IMR-90 (cell line): ENCODE measurements around the gene ESAM. TPM values are rescaled to one million over a fixed set of nuclear protein-coding genes. Genes with fewer than 3 reads are reported as not detected.

ENCODE experiments used
- ATAC-seq: fragments of 200-7000 bp; cut with Tn5 transposase; 2 replicates; pipeline ENCODE4 v1.9.1; 2020; ENCODE audit warnings: low read depth, mild to moderate bottlenecking, moderate library complexity
- BruUV-seq: library from RNA; stranded (reverse); fragments of 400-500 nt; replicated peaks from 2 replicates; lab custom pipeline; 2021; lab: Mats Ljungman, UMichigan
- CTCF ChIA-PET: fragments of 300-600 bp; formaldehyde crosslinking; extraction: SDS; loops from one replicate; lab custom pipeline; 2021; ENCODE audit warnings: antibody characterized with exemption; lab: Yijun Ruan, JAX
- POLR2A ChIA-PET: fragments of 300-600 bp; sonication (Branson Sonifier 250); formaldehyde crosslinking; loops from one replicate; lab custom pipeline; 2022; ENCODE audit warnings: antibody characterized with exemption; ENCODE audit not compliant: unreplicated experiment; lab: Charles Lee
- DNase-seq: peaks from one replicate; pipeline ENCODE4 v3.0.0; 2013
- H2AFZ ChIP-seq: replicated peaks from 2 replicates; pipeline ENCODE3; 2013; ENCODE audit warnings: low read length, mild to moderate bottlenecking; ENCODE audit not compliant: poor library complexity
- H2AK5ac ChIP-seq: 2 replicates; pipeline ENCODE4 v1.6.1; 2013; ENCODE audit warnings: low read depth, low read length, inconsistent platforms
- H2AK9ac ChIP-seq: replicated peaks from 2 replicates; pipeline ENCODE3; 2013; ENCODE audit warnings: mild to moderate bottlenecking, low read depth, low read length, moderate library complexity; ENCODE audit not compliant: poor library complexity
- H2BK120ac ChIP-seq: 2 replicates; pipeline ENCODE4 v1.6.1; 2013; ENCODE audit warnings: low read depth, low read length, inconsistent platforms
- H2BK15ac ChIP-seq: 3 replicates; pipeline ENCODE4 v1.6.1; 2013; ENCODE audit warnings: low read depth, low read length, inconsistent platforms
- H2BK20ac ChIP-seq: 2 replicates; pipeline ENCODE4 v1.6.1; 2013; ENCODE audit warnings: low read depth, mild to moderate bottlenecking, inconsistent platforms, low read length, moderate library complexity
- H2BK5ac ChIP-seq: 2 replicates; pipeline ENCODE4 v1.6.1; 2013; ENCODE audit warnings: mild to moderate bottlenecking, low read depth, low read length, inconsistent platforms; ENCODE audit not compliant: poor library complexity, severe bottlenecking
- H3K14ac ChIP-seq: replicated peaks from 2 replicates; pipeline ENCODE4 v1.6.1; 2013; ENCODE audit warnings: low read depth, low read length, inconsistent platforms
- H3K18ac ChIP-seq: 2 replicates; pipeline ENCODE4 v1.6.1; 2013; ENCODE audit warnings: low read depth, low read length, control low read depth
- H3K23ac ChIP-seq: 2 replicates; pipeline ENCODE4 v1.6.1; 2013; ENCODE audit warnings: low read depth, low read length, inconsistent platforms
- H3K27ac ChIP-seq: 2 replicates; pipeline ENCODE4 v1.5.1; 2013; ENCODE audit warnings: mild to moderate bottlenecking, control low read depth, low read length; ENCODE audit not compliant: insufficient read depth
- H3K27me3 ChIP-seq: 2 replicates; pipeline ENCODE4 v1.6.1; 2013; ENCODE audit warnings: low read length; ENCODE audit not compliant: control insufficient read depth, insufficient read depth
- H3K36me3 ChIP-seq: 2 replicates; pipeline ENCODE4 v1.6.1; 2013; ENCODE audit warnings: low read length, mixed read lengths; ENCODE audit not compliant: control insufficient read depth, insufficient read depth
- H3K4ac ChIP-seq: 2 replicates; pipeline ENCODE4 v1.6.1; 2013; ENCODE audit warnings: low read depth, low read length, inconsistent platforms
- H3K4me1 ChIP-seq: 2 replicates; pipeline ENCODE4 v1.6.1; 2013; ENCODE audit warnings: low read length, mixed read lengths; ENCODE audit not compliant: control insufficient read depth, insufficient read depth
- H3K4me2 ChIP-seq: 2 replicates; pipeline ENCODE4 v1.6.1; 2013; ENCODE audit warnings: low read depth, mild to moderate bottlenecking, control low read depth, low read length, moderate library complexity
- H3K4me3 ChIP-seq: 2 replicates; pipeline ENCODE4 v1.5.1; 2013; ENCODE audit warnings: low read depth, mild to moderate bottlenecking, control low read depth, low read length, moderate library complexity; ENCODE audit not compliant: insufficient read depth
- H3K56ac ChIP-seq: 2 replicates; pipeline ENCODE4 v1.6.1; 2013; ENCODE audit warnings: low read length, inconsistent platforms; ENCODE audit not compliant: insufficient read depth; ENCODE audit errors: extremely low read depth
- H3K79me1 ChIP-seq, 2 experiments: 2 replicates each; pipeline ENCODE4 v1.6.1; 2013; ENCODE audit warnings: low read length in 2 of 2, inconsistent platforms in 1 of 2, low read depth in 1 of 2
- H3K9ac ChIP-seq: 2 replicates; pipeline ENCODE4 v1.6.1; 2013; ENCODE audit warnings: low read depth, low read length, control low read depth
- H3K9me1 ChIP-seq: 2 replicates; pipeline ENCODE4 v1.6.1; 2013; ENCODE audit warnings: low read length, inconsistent platforms; ENCODE audit not compliant: insufficient read depth
- H3K9me3 ChIP-seq: 2 replicates; pipeline ENCODE4 v1.6.1; 2013; ENCODE audit warnings: low read length; ENCODE audit not compliant: control insufficient read depth, insufficient read depth
- H4K20me1 ChIP-seq: 2 replicates; pipeline ENCODE4 v1.6.1; 2013; ENCODE audit warnings: low read length, inconsistent platforms; ENCODE audit not compliant: insufficient read depth
- H4K5ac ChIP-seq: 2 replicates; pipeline ENCODE4 v1.6.1; 2013; ENCODE audit warnings: mild to moderate bottlenecking, low read depth, low read length, control low read depth
- H4K8ac ChIP-seq, 2 experiments: 2 replicates each; pipeline ENCODE4 v1.6.1; 2013; ENCODE audit warnings: low read depth in 2 of 2, low read length in 2 of 2, control low read depth in 1 of 2, inconsistent platforms in 1 of 2
- H4K91ac ChIP-seq: 2 replicates; pipeline ENCODE4 v1.6.1; 2013; ENCODE audit warnings: low read depth, low read length, inconsistent platforms; ENCODE audit not compliant: insufficient read depth
- BHLHE40 ChIP-seq: fragments of 150-350 bp; IDR thresholded peaks from 2 replicates; pipeline ENCODE4 v1.6.1; 2016; ENCODE audit warnings: mild to moderate bottlenecking, low read depth, low read length
- CEBPB ChIP-seq: IDR thresholded peaks from 2 replicates; pipeline ENCODE4 v1.6.1; 2012; ENCODE audit warnings: low read depth, low read length, improper control_type of control experiment
- CHD1 ChIP-seq: IDR thresholded peaks from 2 replicates; pipeline ENCODE4 v1.6.1; 2012; ENCODE audit warnings: low read depth, low read length, improper control_type of control experiment
- CTCF ChIP-seq: conservative IDR thresholded peaks from 2 replicates; pipeline ENCODE4 v1.5.1; 2012; ENCODE audit warnings: mild to moderate bottlenecking, low read depth, low read length, improper control_type of control experiment
- ELK1 ChIP-seq: fragments of 150-350 bp; IDR thresholded peaks from 2 replicates; pipeline ENCODE4 v1.6.1; 2016; ENCODE audit warnings: low read depth, mild to moderate bottlenecking, low read length, moderate library complexity, borderline replicate concordance
- FOS ChIP-seq: fragments of 150-350 bp; IDR thresholded peaks from 2 replicates; pipeline ENCODE4 v1.6.1; 2016; ENCODE audit warnings: low read depth, low read length
- MAFK ChIP-seq: IDR thresholded peaks from 2 replicates; pipeline ENCODE4 v1.6.1; 2012; ENCODE audit warnings: low read depth, low read length, improper control_type of control experiment
- MAZ ChIP-seq: IDR thresholded peaks from 2 replicates; pipeline ENCODE4 v1.6.1; 2012; ENCODE audit warnings: low read depth, mild to moderate bottlenecking, low read length, improper control_type of control experiment, moderate library complexity, borderline replicate concordance
- MXI1 ChIP-seq: IDR thresholded peaks from 2 replicates; pipeline ENCODE4 v1.6.1; 2012; ENCODE audit warnings: low read depth, mild to moderate bottlenecking, low read length, moderate library complexity, borderline replicate concordance
- NFE2L2 ChIP-seq: fragments of 150-350 bp; IDR thresholded peaks from 2 replicates; pipeline ENCODE4 v1.6.1; 2016; ENCODE audit warnings: low read depth, mild to moderate bottlenecking, low read length
- POLR2A ChIP-seq: IDR thresholded peaks from 2 replicates; pipeline ENCODE4 v1.6.1; 2012; ENCODE audit warnings: mild to moderate bottlenecking, low read depth, low read length
- RAD21 ChIP-seq: IDR thresholded peaks from 2 replicates; pipeline ENCODE4 v1.6.1; 2012; ENCODE audit warnings: low read length, improper control_type of control experiment
- RCOR1 ChIP-seq: IDR thresholded peaks from 2 replicates; pipeline ENCODE4 v1.6.1; 2012; ENCODE audit warnings: mild to moderate bottlenecking, low read length, improper control_type of control experiment; ENCODE audit not compliant: insufficient replicate concordance
- RFX5 ChIP-seq: IDR thresholded peaks from 2 replicates; pipeline ENCODE4 v1.8.0; 2012; ENCODE audit warnings: low read depth, mild to moderate bottlenecking, low read length, moderate library complexity
- SMC3 ChIP-seq: fragments of 150-350 bp; IDR thresholded peaks from 2 replicates; pipeline ENCODE4 v1.6.1; 2016; ENCODE audit warnings: low read depth, mild to moderate bottlenecking, antibody characterized with exemption, low read length, moderate library complexity
- USF2 ChIP-seq: fragments of 150-350 bp; IDR thresholded peaks from 2 replicates; pipeline ENCODE4 v1.6.1; 2017; ENCODE audit warnings: mild to moderate bottlenecking, antibody characterized with exemption, low read length, low read depth
- WGBS, 2 experiments: methylation state at CpG; one replicate each; pipeline versions ENCODE4 v1.1.5 to v1.1.7; 2013; ENCODE audit warnings: missing lambda C conversion rate in 2 of 2; ENCODE audit not compliant: insufficient read length in 1 of 2; ENCODE audit errors: extremely low coverage in 2 of 2; 5-methylcytosine and 5-hydroxymethylcytosine counted together
- dilution Hi-C: fragments of 300-500 bp; cut with HindIII; formaldehyde crosslinking; loops from one replicate; pipeline ENCODE4 v1.14.3; 2018; ENCODE audit warnings: low sequenced_read_pairs; ENCODE audit not compliant: unreplicated experiment
- in situ Hi-C: fragments of 300-500 bp; cut with MboI; formaldehyde crosslinking; loops from 3 replicates; pipeline ENCODE4 v1.14.3; 2019; ENCODE audit warnings: low sequenced_read_pairs, inconsistent platforms, mixed read lengths
- intact Hi-C: fragments of 100-400 bp; cut with micrococcal nuclease; formaldehyde crosslinking; loops from 2 replicates; pipeline ENCODE4 v1.10.0; 2022
- polyA plus RNA-seq, 3 experiments: library from polyadenylated mRNA; depleted of rRNA; stranded (reverse); fragments of >200 nt; gene quantifications; 2 replicates each; pipeline ENCODE4 v1.2.3, GENCODE V29; 2012; ENCODE audit warnings: low replicate concordance in 1 of 3
- total RNA-seq: library from RNA; depleted of rRNA; stranded (reverse); fragments of >200 nt; gene quantifications from 2 replicates; pipeline ENCODE4 v1.2.3, GENCODE V29; 2012

The ESAM gene
- total and polyA plus RNA-seq, 2 of the 4 experiments (the other 2 are of a cell fraction), result under 0.01 to 0.12 TPM

GRCh38 chr11:124716591-124716990, 45.5 kb downstream of the ESAM start:
- H3K27me3 ChIP-seq, result peaks cover 27% of the 10 kb centered on the region
- dilution Hi-C loops (no loop called here), intact Hi-C loops (loop anchor here (5.0 kb wide), 1 partner anchor 39 kb away; no protein-coding TSS in a partner anchor), in situ Hi-C loops (no loop called here)
- ChIA-PET POLR2A (no interaction called here), CTCF (interaction anchor here (1.6 kb wide), 1 partner anchor 10 kb away, joined by 4 read pairs; no protein-coding TSS in a partner anchor)
- no peak overlapping the region for H2AK5ac ChIP-seq
- no peaks in the 10 kb centered on the region for H3K79me1 ChIP-seq
- no peak overlapping the region for H3K14ac ChIP-seq
- H3K27ac ChIP-seq, result no peak overlapping the region
- no peak overlapping the region for H4K91ac ChIP-seq
- H2BK15ac ChIP-seq, result no peak overlapping the region
- BruUV-seq, result no TSS peak
- no peak overlapping the region for H3K4me3 ChIP-seq
- no peaks in the 10 kb centered on the region for H4K20me1 ChIP-seq
- H3K9me3 ChIP-seq, result no peaks in the 10 kb centered on the region
- TF ChIP-seq MXI1, result no peak
- no peak for TF ChIP-seq NFE2L2
- TF ChIP-seq RAD21, result no peak
- no peak for TF ChIP-seq RFX5
- no peak for TF ChIP-seq RCOR1
- no peak for TF ChIP-seq FOS
- no peak for TF ChIP-seq USF2
- no peak for TF ChIP-seq MAZ
- no peak for TF ChIP-seq MAFK
- no peak for TF ChIP-seq CHD1
- TF ChIP-seq SMC3, result no peak
- TF ChIP-seq CEBPB, result no peak
- TF ChIP-seq POLR2A, result no peak
- TF ChIP-seq CTCF, result no peak
- TF ChIP-seq ELK1, result no peak
- no peak for TF ChIP-seq BHLHE40
- peaks cover 3% of the 10 kb centered on the region for H3K4me1 ChIP-seq
- ATAC-seq, result no peak
- no peak overlapping the region for H2BK5ac ChIP-seq
- no peaks in the 10 kb centered on the region for H3K9me1 ChIP-seq
- WGBS, 2 experiments, result no CpG with 5 or more reads among the region's 3 CpGs
- H2BK20ac ChIP-seq, result no peak overlapping the region
- H3K4ac ChIP-seq, result no peak overlapping the region
- H3K23ac ChIP-seq, result no peak overlapping the region
- peak overlapping the region; percentile 12 for H2AFZ ChIP-seq
- no peak overlapping the region for H4K8ac ChIP-seq
- no peak overlapping the region for H2AK9ac ChIP-seq
- no peaks in the 10 kb centered on the region for H3K36me3 ChIP-seq
- no peak overlapping the region for H3K9ac ChIP-seq
- H3K56ac ChIP-seq, result no peak overlapping the region
- H3K4me2 ChIP-seq, result no peak overlapping the region
- no peak overlapping the region for H4K5ac ChIP-seq
- DNase-seq, result peak; percentile 27
- no peak overlapping the region for H3K18ac ChIP-seq
- no peak overlapping the region for H2BK120ac ChIP-seq
